K562 (cell line): Measurements from ENCODE around the gene CAPN10. TPM values are rescaled to one million over a fixed set of nuclear protein-coding genes. Genes with fewer than 3 reads are reported as not detected.

Source experiments
- ATF6 ChIP-seq: sonication (generic); formaldehyde crosslinking; IDR thresholded peaks from 2 replicates; pipeline ENCODE4 v1.4.0; 2020; ENCODE audit warnings: mild to moderate bottlenecking, missing genetic modification reagents
- CBFA2T2 ChIP-seq: fragments of 450-650 bp; conservative IDR thresholded peaks from 2 replicates; pipeline ENCODE4 v1.6.1; 2017; ENCODE audit warnings: mild to moderate bottlenecking
- E2F6 ChIP-seq, 2 experiments: IDR thresholded peaks; 2 replicates each; pipeline ENCODE4 v1.6.1; 2011; ENCODE audit warnings: borderline replicate concordance in 1 of 2, control low read depth in 1 of 2, low read depth in 1 of 2, low read length in 1 of 2, mild to moderate bottlenecking in 1 of 2, mixed read lengths in 1 of 2, moderate library complexity in 1 of 2; ENCODE audit not compliant: insufficient read depth in 1 of 2, insufficient read length in 1 of 2, poor library complexity in 1 of 2, severe bottlenecking in 1 of 2; ENCODE audit errors: extremely low read depth in 1 of 2
- FOSL1 ChIP-seq: fragments of 200-800 bp; sonication (Bioruptor generic); conservative IDR thresholded peaks from 2 replicates; pipeline ENCODE4 v1.6.1; 2016; ENCODE audit warnings: missing genetic modification characterization, missing compliant biosample characterization
- IRF1 ChIP-seq: sonication (generic); formaldehyde crosslinking; IDR thresholded peaks from 2 replicates; pipeline ENCODE4 v1.8.0; 2022; ENCODE audit warnings: missing genetic modification reagents, mild to moderate bottlenecking, borderline replicate concordance
- L3MBTL2 ChIP-seq: fragments of 450-650 bp; IDR thresholded peaks from 2 replicates; pipeline ENCODE4 v1.6.1; 2016; ENCODE audit warnings: mild to moderate bottlenecking, moderate library complexity
- MNT ChIP-seq, 2 experiments: fragments of 450-650 bp; conservative IDR thresholded peaks; 2 replicates each; pipeline ENCODE4 v1.6.1; 2017; ENCODE audit warnings: mild to moderate bottlenecking in 2 of 2, moderate library complexity in 2 of 2
- MTA3 ChIP-seq: fragments of 450-650 bp; formaldehyde crosslinking; IDR thresholded peaks from 2 replicates; pipeline ENCODE4 v1.6.1; 2017; ENCODE audit warnings: mild to moderate bottlenecking, borderline replicate concordance
- NRF1 ChIP-seq, 2 experiments: fragments of 450-650 bp; IDR thresholded peaks in 1 of 2; conservative IDR thresholded peaks in 1 of 2; 2 replicates each; pipeline ENCODE4 v1.6.1; 2014; ENCODE audit warnings: mild to moderate bottlenecking in 2 of 2
- NUFIP1 ChIP-seq: fragments of 450-650 bp; IDR thresholded peaks from 2 replicates; pipeline ENCODE4 v1.6.1; 2018; ENCODE audit not compliant: partially characterized antibody
- POLR2A ChIP-seq: fragments of 450-650 bp; conservative IDR thresholded peaks from 2 replicates; pipeline ENCODE4 v1.6.1; 2016
- SUPT5H ChIP-seq: fragments of 450-650 bp; IDR thresholded peaks from 2 replicates; pipeline ENCODE4 v1.6.1; 2016
- TFAP4 ChIP-seq: sonication (generic); formaldehyde crosslinking; IDR thresholded peaks from 2 replicates; pipeline ENCODE4 v1.8.0; 2022; ENCODE audit warnings: missing genetic modification reagents, mild to moderate bottlenecking, moderate library complexity, borderline replicate concordance
- U2AF1 ChIP-seq: fragments of 200-400 bp; formaldehyde crosslinking; optimal IDR thresholded peaks from 2 replicates; pipeline ENCODE3; 2017; ENCODE audit warnings: mild to moderate bottlenecking, low read depth, low read length, moderate library complexity
- USF2 ChIP-seq: sonication (generic); formaldehyde crosslinking; IDR thresholded peaks from 2 replicates; pipeline ENCODE4 v1.5.0; 2020; ENCODE audit warnings: missing genetic modification reagents
- ZHX1 ChIP-seq: fragments of 150-350 bp; conservative IDR thresholded peaks from 2 replicates; pipeline ENCODE4 v1.6.1; 2014; ENCODE audit warnings: low read length
- ZNF408 ChIP-seq: fragments of 250-450 bp; sonication (Bioruptor Pico); IDR thresholded peaks from 2 replicates; pipeline ENCODE4 v1.4.0; 2020; ENCODE audit warnings: low read depth, mild to moderate bottlenecking, moderate library complexity
- ZNF77 ChIP-seq: fragments of 250-450 bp; sonication (Bioruptor Pico); IDR thresholded peaks from 2 replicates; pipeline ENCODE4 v1.5.0; 2020
- polyA plus RNA-seq, 8 experiments: library from polyadenylated mRNA; depleted of rRNA in 4 of 8; stranded (reverse) in 5 of 8; unstranded in 3 of 8; fragments of >200 nt; fragmentation: Nextera tagmentation in 2 of 8; fragmentation: Illumina TruSeq in 1 of 8; extraction: Ambion mirVana in 2 of 8; extraction: Trizol in 1 of 8; gene quantifications; 2 replicates each; pipeline versions ENCODE4 v1.2.1 to v1.2.3, GENCODE V29; 2011 to 2014; ENCODE audit warnings: inconsistent platforms in 1 of 8, missing spikeins in 1 of 8
- total RNA-seq, 7 experiments: library from RNA; depleted of rRNA in 6 of 7; stranded (reverse); fragments of >200 nt in 6 of 7; fragmentation: Illumina TruSeq in 2 of 7; extraction: Trizol in 2 of 7; gene quantifications; 2 replicates each; pipeline versions ENCODE4 v1.2.1 to v1.2.3, GENCODE V29; 2011 to 2021; ENCODE audit warnings: low replicate concordance in 1 of 7

The CAPN10 gene
- total and polyA plus RNA-seq, 9 of the 15 experiments (the other 6 are each of a cell fraction or from before 2014, with no cell fraction given) = 0.08 to 26.1 (median 8.4) TPM

- TF ChIP-seq NRF1 (conservative IDR thresholded peaks at IDR 0.05 in 1 of 2, IDR thresholded peaks at IDR 0.05 in 1 of 2) (no peak; a peak in 2 of 4 replicates), L3MBTL2 (peak; percentile 87), USF2 (CRISPR knock-in tag) (peak; percentile 31), NUFIP1 (no peak), TFAP4 (CRISPR knock-in tag) (peak; percentile 60; the same call in 1 of the 2 replicates), ZNF408 (CRISPR knock-in tag) (no peak), CBFA2T2 (no peak), IRF1 (CRISPR knock-in tag) (no peak), MNT (conservative IDR thresholded peaks at IDR 0.05) (peak; percentile 96 to 97), MTA3 (peak; percentile 61; the same call in 1 of the 2 replicates), E2F6 (IDR thresholded peaks at IDR 0.05; ENCODE audit: borderline replicate concordance in 1 of 2, extremely low read depth in 1 of 2, insufficient read depth in 1 of 2, insufficient read length in 1 of 2, low read depth in 1 of 2, low read length in 1 of 2, poor library complexity in 1 of 2, severe bottlenecking in 1 of 2) (peak; percentile 90 to 93), POLR2A (peak; percentile 77), FOSL1 (tag) (no peak), U2AF1 (peak; percentile 79), ZNF77 (no peak), ZHX1 (no peak), SUPT5H (peak; percentile 75), ATF6 (CRISPR knock-in tag) (0 out of 2 replicates have a peak, but pooled peaks have one; percentile 30)
Observed at GRCh38 chr2:240560084-240560479, 26.5 kb upstream of the CAPN10 start, which contains the start of gene DUSP28 (continued).
